ENCODE results near the gene ATP6V0B.

The ATP6V0B gene

GRCh38 chr1:43983253-43983899, 8.6 kb downstream of the ATP6V0B start:
- Histone ChIP-seq H3K4me3 (ENCODE audit: low read length, poor library complexity, severe bottlenecking) (no peak overlapping the region), H3K4me1 (ENCODE audit: insufficient read depth, low read length, poor library complexity, severe bottlenecking) (peaks cover 19% of the 10 kb centered on the region), H4K20me1 (ENCODE audit: insufficient read depth, low read length, poor library complexity, severe bottlenecking) (peaks cover 4% of the 10 kb centered on the region), H3F3A (ENCODE audit: low read depth) (no peaks in the 10 kb centered on the region), H2AFZ (ENCODE audit: low read length) (no peak overlapping the region), H3K9me3 (ENCODE audit: insufficient read depth, low read depth, low read length) (no peaks in the 10 kb centered on the region), H3K27me3 (ENCODE audit: insufficient read depth, low read length, poor library complexity, severe bottlenecking) (no peaks in the 10 kb centered on the region), H3K9me2 (replicated peaks; ENCODE audit: low read depth, low read length) (no peaks in the 10 kb centered on the region), H3K9ac (ENCODE audit: low read depth, low read length, poor library complexity, severe bottlenecking) (no peak overlapping the region), H3K4me2 (ENCODE audit: low read depth, low read length, poor library complexity, severe bottlenecking) (no peak overlapping the region), H3K79me2 (ENCODE audit: insufficient read depth, low read length) (peaks cover 11% of the 10 kb centered on the region; the same call in 1 of the 2 replicates), H3K36me3 (ENCODE audit: insufficient read depth, low read length) (no peaks in the 10 kb centered on the region; the same call in 1 of the 2 replicates)
- TF ChIP-seq EZH2phosphoT487 (IDR thresholded peaks at IDR 0.05; ENCODE audit: borderline replicate concordance) (no peak), CTCF (conservative IDR thresholded peaks at IDR 0.05; ENCODE audit: low read length) (no peak)

- H3K4me3 ChIP-seq (ENCODE audit: low read length, poor library complexity, severe bottlenecking): no peak overlapping the region
- H3F3A ChIP-seq (ENCODE audit: low read depth): no peaks in the 10 kb centered on the region
- no peak overlapping the region for H3K9ac ChIP-seq (ENCODE audit: low read depth, low read length, poor library complexity, severe bottlenecking)
- H3K9me3 ChIP-seq (ENCODE audit: insufficient read depth, low read depth, low read length): no peaks in the 10 kb centered on the region
- no peaks in the 10 kb centered on the region; the same call in 1 of the 2 replicates for H3K36me3 ChIP-seq (ENCODE audit: insufficient read depth, low read length)
- no peaks in the 10 kb centered on the region for H3K9me2 ChIP-seq (replicated peaks; ENCODE audit: low read depth, low read length)
- H3K79me2 ChIP-seq (ENCODE audit: insufficient read depth, low read length): peaks cover 5% of the 10 kb centered on the region; the same call in 1 of the 2 replicates
- no peaks in the 10 kb centered on the region for H3K27me3 ChIP-seq (ENCODE audit: insufficient read depth, low read length, poor library complexity, severe bottlenecking)
- H2AFZ ChIP-seq (ENCODE audit: low read length): no peak overlapping the region
- TF ChIP-seq CTCF (conservative IDR thresholded peaks at IDR 0.05; ENCODE audit: low read length) (no peak), EZH2phosphoT487 (IDR thresholded peaks at IDR 0.05; ENCODE audit: borderline replicate concordance) (no peak)
- peaks cover 9% of the 10 kb centered on the region for H3K4me1 ChIP-seq (ENCODE audit: insufficient read depth, low read length, poor library complexity, severe bottlenecking)
- no peaks in the 10 kb centered on the region for H4K20me1 ChIP-seq (ENCODE audit: insufficient read depth, low read length, poor library complexity, severe bottlenecking)
- H3K4me2 ChIP-seq (ENCODE audit: low read depth, low read length, poor library complexity, severe bottlenecking): no peak overlapping the region
These were observed 10.1 kb downstream of the ATP6V0B start for GRCh38 chr1:43984855-43985254.

GRCh38 chr1:43985984-43986595, 11.3 kb downstream of the ATP6V0B start:
- Histone ChIP-seq H3K4me1 (ENCODE audit: insufficient read depth, low read length, poor library complexity, severe bottlenecking) (no peaks in the 10 kb centered on the region), H3K36me3 (ENCODE audit: insufficient read depth, low read length) (no peaks in the 10 kb centered on the region; the same call in 1 of the 2 replicates), H3K79me2 (ENCODE audit: insufficient read depth, low read length) (peaks cover 5% of the 10 kb centered on the region; the same call in 1 of the 2 replicates), H2AFZ (ENCODE audit: low read length) (no peak overlapping the region), H3K9me3 (ENCODE audit: insufficient read depth, low read depth, low read length) (no peaks in the 10 kb centered on the region), H4K20me1 (ENCODE audit: insufficient read depth, low read length, poor library complexity, severe bottlenecking) (no peaks in the 10 kb centered on the region), H3K9ac (ENCODE audit: low read depth, low read length, poor library complexity, severe bottlenecking) (no peak overlapping the region), H3F3A (ENCODE audit: low read depth) (no peaks in the 10 kb centered on the region), H3K9me2 (replicated peaks; ENCODE audit: low read depth, low read length) (no peaks in the 10 kb centered on the region), H3K27me3 (ENCODE audit: insufficient read depth, low read length, poor library complexity, severe bottlenecking) (no peaks in the 10 kb centered on the region), H3K4me2 (ENCODE audit: low read depth, low read length, poor library complexity, severe bottlenecking) (no peak overlapping the region), H3K4me3 (ENCODE audit: low read length, poor library complexity, severe bottlenecking) (no peak overlapping the region)
- TF ChIP-seq EZH2phosphoT487 (IDR thresholded peaks at IDR 0.05; ENCODE audit: borderline replicate concordance) (no peak), CTCF (conservative IDR thresholded peaks at IDR 0.05; ENCODE audit: low read length) (no peak)

All from Loucy (cell line).